Measurements from ENCODE around the gene ZNF446. TPM values are rescaled to one million over a fixed set of nuclear protein-coding genes. Genes with fewer than 3 reads are reported as not detected.
"Not testable (repeated sequence)": the region's sequence is repeated elsewhere in the genome, so short reads cannot be mapped to it uniquely, and the experiment has no call there.

Gene ZNF446
- total and polyA plus RNA-seq, 7 experiments from 2014 or later = 3.2 to 20.0 (median 13.9) TPM

DNA sequence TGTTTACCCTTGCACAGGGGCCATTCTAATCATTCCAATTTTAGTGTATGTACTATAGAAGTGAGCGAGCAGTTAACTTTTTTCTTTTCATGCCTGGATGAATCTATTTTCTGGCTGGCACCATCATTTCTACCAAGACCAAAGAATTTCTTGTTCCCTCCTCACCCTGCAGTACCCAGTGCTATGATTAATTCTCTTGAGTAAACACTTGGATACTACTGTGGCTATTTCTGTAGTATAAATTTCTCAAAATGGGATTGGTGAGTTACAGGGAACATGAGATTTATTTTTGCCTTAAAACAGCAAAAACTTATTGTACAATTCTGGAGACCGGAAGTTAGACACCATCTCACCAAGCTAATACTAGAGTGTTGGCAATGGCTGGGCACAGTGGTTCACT, 7.6 kb downstream of the ZNF446 start:
- H3K4me3 ChIP-seq (ENCODE audit: low read length) = no peak overlapping the region
- intact Hi-C loops (cut with micrococcal nuclease) = no loop called here
- ATAC-seq = no peak
- Mint-ChIP-seq H3K27me3 (no peaks in the 10 kb centered on the region), H3K9me3 (no peaks in the 10 kb centered on the region), H3K27ac (no peak overlapping the region), H3K4me3 (no peak overlapping the region), H3K4me1 (peaks cover 0 to 2% (median 0%) of the 10 kb centered on the region in 7 donors), H3K36me3 (peaks cover 0 to 16% (median 0%) of the 10 kb centered on the region in 5 donors)
- no peaks in the 10 kb centered on the region for H3K36me3 ChIP-seq (ENCODE audit: control insufficient read depth in 2 of 3, insufficient read depth in 3 of 3, low read length in 3 of 3)
- no peak for DNase-seq
- ChIA-PET CTCF (interaction anchor here (0.7 kb wide), 1 partner anchor 164 kb away, joined by 4 read pairs; no protein-coding TSS in a partner anchor), POLR2A (interaction anchor here (0.9 kb wide), 1 partner anchor 12 kb away, joined by 6 read pairs; no protein-coding TSS in a partner anchor)
- no peaks in the 10 kb centered on the region for H3K27me3 ChIP-seq (ENCODE audit: control insufficient read depth in 2 of 2, insufficient read depth in 2 of 2, low read length in 2 of 2)
- H3K27ac ChIP-seq (ENCODE audit: low read depth, low read length) = no peak overlapping the region
- H3K4me1 ChIP-seq (ENCODE audit: control insufficient read depth in 2 of 2, insufficient read depth in 2 of 2, low read length in 2 of 2) = no peaks in the 10 kb centered on the region
- no peaks in the 10 kb centered on the region for H3K9me3 ChIP-seq (ENCODE audit: control insufficient read depth in 2 of 3, low read length in 3 of 3)

DNA sequence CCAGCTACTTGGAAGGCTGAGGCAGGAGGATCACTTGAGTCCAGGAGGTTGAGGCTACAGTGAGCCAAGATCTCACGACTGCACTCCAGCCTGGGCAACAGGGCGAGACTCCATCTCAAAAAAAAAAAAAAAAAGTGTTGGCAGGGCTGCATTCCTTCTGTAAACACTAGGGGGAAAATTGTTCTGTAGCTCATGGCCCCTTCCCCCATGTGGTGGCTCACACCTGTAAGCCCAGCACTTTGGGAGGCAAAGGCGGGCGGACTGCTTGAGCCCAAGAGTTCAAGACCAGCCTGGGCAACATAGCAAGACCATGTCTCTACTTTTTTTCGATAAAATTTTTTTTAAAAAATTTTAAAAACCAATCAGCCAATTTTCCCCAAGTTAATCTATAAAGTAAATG, 8.2 kb downstream of the ZNF446 start:
- H3K4me3 Mint-ChIP-seq; H3K4me1 ChIP-seq (ENCODE audit: control insufficient read depth in 2 of 2, insufficient read depth in 2 of 2, low read length in 2 of 2); H3K9me3 Mint-ChIP-seq; H3K4me3 ChIP-seq (ENCODE audit: low read length); H3K27me3 Mint-ChIP-seq; H3K27ac ChIP-seq (ENCODE audit: low read depth, low read length); ATAC-seq; H3K4me1 Mint-ChIP-seq; intact Hi-C loops (cut with micrococcal nuclease); H3K27me3 ChIP-seq (ENCODE audit: control insufficient read depth in 2 of 2, insufficient read depth in 2 of 2, low read length in 2 of 2); H3K9me3 ChIP-seq (ENCODE audit: control insufficient read depth in 2 of 3, low read length in 3 of 3); H3K27ac Mint-ChIP-seq; H3K36me3 ChIP-seq (ENCODE audit: control insufficient read depth in 2 of 3, insufficient read depth in 3 of 3, low read length in 3 of 3); DNase-seq: not testable (repeated sequence)
- peaks cover 0 to 11% (median 0%) of the 10 kb centered on the region in 5 donors for H3K36me3 Mint-ChIP-seq
- POLR2A ChIA-PET = interaction anchor here (0.6 to 0.9 kb wide), 2 partner anchors 11 to 136 kb away, joined by 4 to 6 read pairs; no protein-coding TSS in a partner anchor
- CTCF ChIA-PET = interaction anchor here (0.6 to 0.7 kb wide), 2 partner anchors 97 to 165 kb away, joined by 3 to 4 read pairs; no protein-coding TSS in a partner anchor

DNA sequence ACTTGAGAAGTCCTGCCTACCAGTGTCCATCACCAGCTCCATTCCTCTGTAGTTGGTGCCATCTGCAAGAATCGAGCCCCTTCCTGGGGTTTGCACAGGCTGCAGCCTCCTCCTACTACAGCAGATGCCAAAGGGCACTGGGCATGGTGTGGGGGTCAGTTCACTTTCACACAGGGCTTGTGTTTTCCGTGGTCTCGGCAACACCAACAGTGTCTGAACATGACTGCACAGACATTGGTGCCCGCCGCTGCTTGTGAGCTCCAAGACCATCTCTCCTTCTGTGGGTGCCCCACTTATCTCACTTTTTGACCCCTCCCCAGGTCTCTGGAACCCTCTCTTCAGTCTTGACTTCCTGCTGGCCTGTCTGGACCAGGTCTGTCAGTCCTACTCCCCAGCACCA, 15.2 kb downstream of the ZNF446 start:
- POLR2A ChIA-PET = no interaction called here
- intact Hi-C loops (cut with micrococcal nuclease) = no loop called here
- CTCF ChIA-PET = no interaction called here
- H3K9me3 Mint-ChIP-seq = no peaks in the 10 kb centered on the region
- H3K27me3 Mint-ChIP-seq = no peaks in the 10 kb centered on the region
- DNase-seq (no peak), ATAC-seq (no peak)
- H3K4me3 Mint-ChIP-seq = no peak overlapping the region
- peaks cover 0 to 4% (median 0%) of the 10 kb centered on the region in 5 donors for H3K36me3 Mint-ChIP-seq
- no peak overlapping the region for H3K27ac Mint-ChIP-seq
- H3K4me1 ChIP-seq (ENCODE audit: control insufficient read depth in 2 of 2, insufficient read depth in 2 of 2, low read length in 2 of 2) = no peaks in the 10 kb centered on the region
- H3K9me3 ChIP-seq (ENCODE audit: control insufficient read depth in 2 of 3, low read length in 3 of 3) = no peaks in the 10 kb centered on the region
- peaks cover 0 to 12% (median 0%) of the 10 kb centered on the region in 7 donors for H3K4me1 Mint-ChIP-seq
- H3K4me3 ChIP-seq (ENCODE audit: low read length) = no peak overlapping the region
- H3K36me3 ChIP-seq (ENCODE audit: control insufficient read depth in 2 of 3, insufficient read depth in 3 of 3, low read length in 3 of 3) = no peaks in the 10 kb centered on the region
- H3K27me3 ChIP-seq (ENCODE audit: control insufficient read depth in 2 of 2, insufficient read depth in 2 of 2, low read length in 2 of 2) = no peaks in the 10 kb centered on the region
- no peak overlapping the region for H3K27ac ChIP-seq (ENCODE audit: low read depth, low read length)

DNA sequence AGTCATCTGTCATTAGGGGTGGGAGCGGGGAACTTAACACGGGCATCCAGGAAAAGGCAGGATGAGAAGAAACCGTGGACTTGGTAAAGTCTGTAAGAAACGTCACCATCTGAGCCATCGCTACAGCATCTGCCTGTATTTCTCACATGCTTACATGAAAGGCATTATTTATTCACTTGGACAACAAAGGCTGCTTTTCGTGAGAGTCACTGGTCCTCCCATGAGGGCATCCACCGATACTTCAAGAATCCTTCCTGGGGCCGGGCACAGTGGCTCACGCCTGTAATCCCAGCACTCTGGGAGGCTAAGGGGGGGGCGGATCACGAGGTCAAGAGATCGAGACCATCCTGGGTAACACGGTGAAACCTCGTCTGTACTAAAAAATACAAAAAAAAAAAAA, 16.1 kb downstream of the ZNF446 start:
- no peaks in the 10 kb centered on the region for H3K27me3 ChIP-seq (ENCODE audit: control insufficient read depth in 2 of 2, insufficient read depth in 2 of 2, low read length in 2 of 2)
- no peak for ATAC-seq
- no peaks in the 10 kb centered on the region for H3K4me1 ChIP-seq (ENCODE audit: control insufficient read depth in 2 of 2, insufficient read depth in 2 of 2, low read length in 2 of 2)
- no peak overlapping the region for H3K4me3 ChIP-seq (ENCODE audit: low read length)
- POLR2A ChIA-PET = no interaction called here
- no peaks in the 10 kb centered on the region for H3K36me3 ChIP-seq (ENCODE audit: control insufficient read depth in 2 of 3, insufficient read depth in 3 of 3, low read length in 3 of 3)
- H3K9me3 ChIP-seq (ENCODE audit: control insufficient read depth in 2 of 3, low read length in 3 of 3) = no peaks in the 10 kb centered on the region
- no peak overlapping the region for H3K27ac ChIP-seq (ENCODE audit: low read depth, low read length)
- peaks cover 0 to 4% (median 0%) of the 10 kb centered on the region in 5 donors for H3K36me3 Mint-ChIP-seq
- intact Hi-C loops (cut with micrococcal nuclease) = no loop called here
- H3K4me1 Mint-ChIP-seq = peaks cover 0 to 17% (median 0%) of the 10 kb centered on the region in 7 donors
- CTCF ChIA-PET = interaction anchor here (1.3 kb wide), 1 partner anchor 26 kb away, joined by 4 read pairs; no protein-coding TSS in a partner anchor
- H3K4me3 Mint-ChIP-seq = no peak overlapping the region
- no peaks in the 10 kb centered on the region for H3K9me3 Mint-ChIP-seq
- no peaks in the 10 kb centered on the region for H3K27me3 Mint-ChIP-seq
- no peak overlapping the region for H3K27ac Mint-ChIP-seq
- DNase-seq = no peak

DNA sequence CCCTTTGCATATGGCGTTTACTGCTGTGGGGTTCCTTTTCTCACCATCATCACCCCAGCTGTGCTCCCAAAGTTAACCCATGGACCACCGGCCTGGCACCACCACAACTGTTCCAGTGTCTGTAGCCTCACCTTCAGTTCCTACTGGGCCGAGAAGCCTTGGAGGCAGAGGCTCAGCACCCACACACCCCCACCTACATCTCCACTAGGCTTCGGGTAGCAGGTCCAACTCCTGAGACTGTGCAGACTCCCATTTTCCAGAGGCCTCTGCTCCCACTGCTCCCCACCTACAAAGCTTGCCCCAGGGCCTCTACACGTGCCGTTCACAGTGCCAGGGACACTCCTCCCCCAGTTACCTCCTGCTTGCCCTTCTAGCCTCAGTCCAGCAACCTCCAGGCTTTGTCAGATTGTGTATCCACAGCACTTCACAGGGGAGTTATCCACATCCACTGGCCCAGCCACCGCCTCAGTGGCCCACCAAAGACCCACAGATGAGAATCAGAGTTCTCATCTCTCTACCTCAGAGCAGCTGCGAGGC, 21.6 kb downstream of the ZNF446 start:
- Mint-ChIP-seq H3K9me3 (peaks cover 6 to 19% (median 11%) of the 10 kb centered on the region in 11 donors), H3K27me3 (no peaks in the 10 kb centered on the region), H3K4me3 (peak overlapping the region in 9 of 10 donors; percentile 13 to 98 (median 55)), H3K36me3 (peaks cover 0 to 11% (median 0%) of the 10 kb centered on the region in 5 donors), H3K4me1 (peaks cover 8 to 32% (median 21%) of the 10 kb centered on the region in 7 donors), H3K27ac (peak overlapping the region in 3 of 9 donors; percentile 33 to 49 (median 39))
- DNase-seq = no peak
- CTCF ChIA-PET = no interaction called here
- H3K4me3 ChIP-seq (ENCODE audit: low read length) = no peak overlapping the region
- no peak overlapping the region for H3K27ac ChIP-seq (ENCODE audit: low read depth, low read length)
- no peaks in the 10 kb centered on the region for H3K9me3 ChIP-seq (ENCODE audit: control insufficient read depth in 2 of 3, low read length in 3 of 3)
- peaks cover 12 to 15% of the 10 kb centered on the region in 2 donors for H3K4me1 ChIP-seq (ENCODE audit: control insufficient read depth in 2 of 2, insufficient read depth in 2 of 2, low read length in 2 of 2)
- intact Hi-C loops (cut with micrococcal nuclease) = loop anchor here (2.0 kb wide), 3 partner anchors 31 to 89 kb away; partner anchors contain the start of genes ZNF324 (in 1 of the 2), ZNF324B (in 1 of the 2) and ZNF584 (in 1 of the 2)
- no peak for ATAC-seq
- H3K36me3 ChIP-seq (ENCODE audit: control insufficient read depth in 2 of 3, insufficient read depth in 3 of 3, low read length in 3 of 3) = no peaks in the 10 kb centered on the region
- POLR2A ChIA-PET = no interaction called here
- H3K27me3 ChIP-seq (ENCODE audit: control insufficient read depth in 2 of 2, insufficient read depth in 2 of 2, low read length in 2 of 2) = no peaks in the 10 kb centered on the region

DNA sequence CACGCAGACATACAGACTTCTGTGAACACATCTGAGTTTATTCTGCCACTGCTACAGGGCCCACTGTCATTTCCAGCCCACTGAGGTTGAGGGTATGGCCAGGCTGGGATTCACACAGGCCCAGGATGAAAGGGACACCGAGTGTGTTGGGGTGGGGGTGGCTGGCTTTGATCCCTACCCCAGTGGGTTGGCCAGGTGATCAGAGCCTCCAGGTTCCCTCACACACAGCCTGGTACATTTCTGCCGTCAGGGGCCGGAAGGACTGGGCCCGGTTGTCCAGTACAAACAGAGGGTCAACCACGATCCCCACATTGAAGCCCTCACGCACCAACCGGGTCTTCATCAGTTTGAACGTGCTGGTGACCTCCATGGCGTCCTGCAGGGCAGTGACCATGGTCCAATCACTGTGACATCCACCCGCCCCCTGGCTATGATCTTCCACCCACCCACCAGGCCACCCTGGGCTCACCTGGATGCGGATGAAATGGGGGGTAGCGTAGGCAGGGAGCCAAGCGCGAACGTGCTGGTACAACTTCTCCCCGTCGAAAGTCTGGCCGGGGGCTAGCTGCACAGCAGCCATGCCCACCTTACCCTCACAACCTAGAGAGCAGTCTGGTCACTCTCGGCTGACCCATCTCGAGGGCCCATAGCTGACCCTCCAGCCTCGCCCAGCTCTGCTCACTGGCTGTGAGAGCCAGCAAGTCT, 22.3 kb downstream of the ZNF446 start:
- H3K36me3 ChIP-seq (ENCODE audit: control insufficient read depth in 2 of 3, insufficient read depth in 3 of 3, low read length in 3 of 3) = no peaks in the 10 kb centered on the region
- POLR2A ChIA-PET = interaction anchor here (0.6 to 2.5 kb wide), 7 partner anchors 16 to 317 kb away, joined by 3 to 11 read pairs (median 4); partner anchors contain the start of genes ZBTB45 and ZNF446
- H3K27ac Mint-ChIP-seq = peak overlapping the region; percentile 90 to 97 (median 95)
- no peak for DNase-seq
- no peaks in the 10 kb centered on the region for H3K27me3 ChIP-seq (ENCODE audit: control insufficient read depth in 2 of 2, insufficient read depth in 2 of 2, low read length in 2 of 2)
- H3K36me3 Mint-ChIP-seq = peaks cover 0 to 13% (median 0%) of the 10 kb centered on the region in 5 donors
- no peaks in the 10 kb centered on the region for H3K27me3 Mint-ChIP-seq
- peaks cover 12 to 15% of the 10 kb centered on the region in 2 donors for H3K4me1 ChIP-seq (ENCODE audit: control insufficient read depth in 2 of 2, insufficient read depth in 2 of 2, low read length in 2 of 2)
- H3K9me3 ChIP-seq (ENCODE audit: control insufficient read depth in 2 of 3, low read length in 3 of 3) = no peaks in the 10 kb centered on the region
- peaks cover 6 to 24% (median 12%) of the 10 kb centered on the region in 11 donors for H3K9me3 Mint-ChIP-seq
- CTCF ChIA-PET = interaction anchor here (1.2 kb wide), 1 partner anchor 57 kb away, joined by 3 read pairs; the partner anchor contains the start of gene CHMP2A
- peak overlapping the region; percentile 66 for H3K4me3 ChIP-seq (ENCODE audit: low read length)
- H3K4me1 Mint-ChIP-seq = peaks cover 8 to 32% (median 21%) of the 10 kb centered on the region in 7 donors
- intact Hi-C loops (cut with micrococcal nuclease) = loop anchor here (1.0 to 2.0 kb wide), 15 partner anchors 16 to 220 kb away; partner anchors contain the start of genes MZF1 (in 2 of the 2), TRIM28 (in 2 of the 2), ZBTB45 (in 2 of the 2) and ZNF132 (in 2 of the 2)
- no peak for ATAC-seq
- H3K27ac ChIP-seq (ENCODE audit: low read depth, low read length) = peak overlapping the region; percentile 72
- peak overlapping the region; percentile 88 to 98 (median 94) for H3K4me3 Mint-ChIP-seq
